Breast epithelium (tissue), 4 donors: Measurements from ENCODE around the gene GLYR1. TPM values are rescaled to one million over a fixed set of nuclear protein-coding genes. Genes with fewer than 3 reads are reported as not detected.
A peak's percentile ranks its signal among the peaks of the same experiment; 100 is the strongest.
"Not testable (repeated sequence)": the region's sequence is repeated elsewhere in the genome, so short reads cannot be mapped to it uniquely, and the experiment has no call there.

Source experiments
- DNase-seq, 2 donors: peaks; one replicate each; pipeline ENCODE4 v3.0.0-alpha.2; 2019; ENCODE audit warnings: low spot score in 2 of 2
- H3K27ac ChIP-seq, 2 donors: fragments of 200-600 bp; sonication (generic) in 1 of 2; one replicate each; pipeline ENCODE4 v1.5.1; 2016 to 2019; ENCODE audit warnings: mild to moderate bottlenecking in 1 of 2
- H3K27me3 ChIP-seq, 2 donors: fragments of 200-600 bp; sonication (generic) in 1 of 2; one replicate each; pipeline versions ENCODE4 v1.5.1 to v1.6.0; 2017 to 2019; ENCODE audit warnings: control low read depth in 1 of 2, mild to moderate bottlenecking in 1 of 2
- H3K36me3 ChIP-seq: fragments of 200-600 bp; one replicate; pipeline ENCODE4 v1.5.1; 2019
- H3K4me1 ChIP-seq, 2 donors: fragments of 200-600 bp; sonication (generic); one replicate each; pipeline ENCODE4 v1.5.1; 2016 to 2019; ENCODE audit warnings: control low read depth in 1 of 2
- H3K4me3 ChIP-seq, 3 donors: fragments of 200-600 bp; sonication (generic); 1 replicate in 2 of 3; 2 replicates in 1 of 3; pipeline ENCODE4 v1.5.1; 2016 to 2019; ENCODE audit warnings: mild to moderate bottlenecking in 3 of 3, moderate library complexity in 2 of 3
- H3K9me3 ChIP-seq, 2 donors: fragments of 200-600 bp; sonication (generic) in 1 of 2; one replicate each; pipeline ENCODE4 v1.5.1; 2016 to 2019; ENCODE audit warnings: control low read depth in 1 of 2
- CTCF ChIP-seq, 3 donors: fragments of 450-650 bp; IDR thresholded peaks; one replicate each; pipeline ENCODE4 v1.5.1; 2016 to 2017; ENCODE audit warnings: antibody characterized with exemption in 3 of 3, mild to moderate bottlenecking in 3 of 3, moderate library complexity in 3 of 3
- POLR2A ChIP-seq: fragments of 450-650 bp; IDR thresholded peaks from one replicate; pipeline ENCODE4 v1.6.1; 2016; ENCODE audit warnings: antibody characterized with exemption, mild to moderate bottlenecking, moderate library complexity
- POLR2AphosphoS5 ChIP-seq, 3 donors: sonication (generic); formaldehyde crosslinking; IDR thresholded peaks; one replicate each; pipeline ENCODE4 v1.6.1; 2017; ENCODE audit warnings: antibody characterized with exemption in 3 of 3
- intact Hi-C: fragments of 100-400 bp; cut with DNase I; formaldehyde crosslinking; loops from one replicate; pipeline ENCODE4 v1.15.1; 2023; ENCODE audit warnings: low total_unique reads
- total RNA-seq, 3 donors: library from RNA; depleted of rRNA; stranded (reverse); fragments of >200 nt; gene quantifications; one replicate each; pipeline ENCODE4 v1.1.0, GENCODE V29; 2016

The GLYR1 gene
- 10 to 100 TPM; 57.2 to 79.0 (median 58.1) TPM for total RNA-seq

- Histone ChIP-seq H3K4me1 (peaks cover 0 to 13% of the 10 kb centered on the region in 2 donors), H3K36me3 (no peaks in the 10 kb centered on the region), H3K27me3 (no peaks in the 10 kb centered on the region), H3K4me3 (peak within 1 kb of the TSS; percentile 94 to 100 (median 96)), H3K9me3 (no peaks in the 10 kb centered on the region), H3K27ac (peak within 1 kb of the TSS; percentile 94 to 96)
- peak; percentile 99 to 100 for DNase-seq
- no peak for TF ChIP-seq CTCF (IDR thresholded peaks at IDR 0.05)
- TF ChIP-seq POLR2AphosphoS5 (IDR thresholded peaks at IDR 0.05) = peak; percentile 76 to 86 (median 85)
- peak; percentile 69 for TF ChIP-seq POLR2A
- intact Hi-C loops = loop anchor here (2.0 kb wide), 1 partner anchor 52 kb away; no protein-coding TSS in a partner anchor
These were observed at the start of gene GLYR1, which contains the start of gene UBN1 for GRCh38 chr16:4846901-4847773. GLYR1 (minus strand) TSS chr16:4847288; CDS start chr16:4847265, 23 bp downstream. UBN1 (plus strand) TSS chr16:4847481; CDS start chr16:4852918, 5,437 bp downstream.

GRCh38 chr16:4896761-4897160 lies 49.7 kb upstream of the GLYR1 start:
- not testable (repeated sequence) for DNase-seq, H3K27ac ChIP-seq, H3K9me3 ChIP-seq, H3K4me1 ChIP-seq, H3K36me3 ChIP-seq, H3K27me3 ChIP-seq, H3K4me3 ChIP-seq
- intact Hi-C loops = loop anchor here (2.0 kb wide), 1 partner anchor 26 kb away; no protein-coding TSS in a partner anchor

GRCh38 chr16:4895366-4895765 lies 48.3 kb upstream of the GLYR1 start:
- intact Hi-C loops = no loop called here
- H3K4me1 ChIP-seq = peaks cover 0 to under 1% of the 10 kb centered on the region in 2 donors
- no peak for DNase-seq
- H3K4me3 ChIP-seq = no peak overlapping the region
- H3K27me3 ChIP-seq = no peaks in the 10 kb centered on the region
- H3K9me3 ChIP-seq = peaks cover 0 to 4% of the 10 kb centered on the region in 2 donors
- peak overlapping the region in 1 of 2 donors; percentile 25 for H3K27ac ChIP-seq
- H3K36me3 ChIP-seq = peaks cover 4% of the 10 kb centered on the region
- TF ChIP-seq CTCF (IDR thresholded peaks at IDR 0.05) (no peak), POLR2AphosphoS5 (IDR thresholded peaks at IDR 0.05) (no peak), POLR2A (no peak)

- DNase-seq = no peak
- peaks cover 0 to 4% of the 10 kb centered on the region in 2 donors for H3K9me3 ChIP-seq
- H3K27ac ChIP-seq = peak overlapping the region in 1 of 2 donors; percentile 25
- no peaks in the 10 kb centered on the region for H3K4me1 ChIP-seq
- intact Hi-C loops = no loop called here
- H3K4me3 ChIP-seq = no peak overlapping the region
- no peaks in the 10 kb centered on the region for H3K27me3 ChIP-seq
- TF ChIP-seq POLR2A (no peak), CTCF (IDR thresholded peaks at IDR 0.05) (no peak), POLR2AphosphoS5 (IDR thresholded peaks at IDR 0.05) (no peak)
- peaks cover 4% of the 10 kb centered on the region for H3K36me3 ChIP-seq
These were observed 47.4 kb upstream of the GLYR1 start for GRCh38 chr16:4894276-4895150.

- intact Hi-C loops = no loop called here
- H3K27me3 ChIP-seq = no peaks in the 10 kb centered on the region
- H3K27ac ChIP-seq = no peak overlapping the region
- no peak for DNase-seq
- H3K9me3 ChIP-seq = no peaks in the 10 kb centered on the region
- no peak for TF ChIP-seq POLR2AphosphoS5 (IDR thresholded peaks at IDR 0.05)
- TF ChIP-seq CTCF (IDR thresholded peaks at IDR 0.05) = no peak
- TF ChIP-seq POLR2A = no peak
- no peaks in the 10 kb centered on the region for H3K4me1 ChIP-seq
- peaks cover 1% of the 10 kb centered on the region for H3K36me3 ChIP-seq
- H3K4me3 ChIP-seq = no peak overlapping the region
These were observed 46.2 kb upstream of the GLYR1 start for GRCh38 chr16:4893103-4893862.
